HFFc6 (cell line): ENCODE results near the gene CPED1. TPM values are rescaled to one million over a fixed set of nuclear protein-coding genes. Genes with fewer than 3 reads are reported as not detected.
"Not testable (repeated sequence)": the region's sequence is repeated elsewhere in the genome, so short reads cannot be mapped to it uniquely, and the experiment has no call there.

Experiments
- DNase-seq: peaks from one replicate; pipeline ENCODE4 v3.0.0-alpha.2; 2018
- H3K27ac Mint-ChIP-seq: 2 replicates; pipeline ENCODE4 v1.8.0; 2020; ENCODE audit warnings: mild to moderate bottlenecking, mixed read lengths
- H3K27me3 Mint-ChIP-seq: 2 replicates; pipeline ENCODE4 v1.8.0; 2021; ENCODE audit warnings: mild to moderate bottlenecking, moderate library complexity, mixed read lengths; ENCODE audit not compliant: insufficient read depth
- H3K36me3 Mint-ChIP-seq: 2 replicates; pipeline ENCODE4 v1.8.0; 2021; ENCODE audit warnings: low read depth, mixed read lengths
- H3K4me1 Mint-ChIP-seq: 2 replicates; pipeline ENCODE4 v1.8.0; 2020; ENCODE audit warnings: low read depth, mixed read lengths
- H3K4me3 Mint-ChIP-seq: 2 replicates; pipeline ENCODE4 v1.8.0; 2020; ENCODE audit warnings: mild to moderate bottlenecking, moderate library complexity, mixed read lengths
- H3K9me3 Mint-ChIP-seq: 2 replicates; pipeline ENCODE4 v1.8.0; 2020; ENCODE audit warnings: mild to moderate bottlenecking, mixed read lengths
- total RNA-seq, 6 experiments: library from RNA; stranded (reverse); fragmentation: NEBNext Ultra II Directional; extraction: Animal tissue kit (Norgen Biotek cat#: 25700); gene quantifications; 2 replicates in 1 of 6; 3 replicates in 5 of 6; pipeline ENCODE4 v1.2.3, GENCODE V29; 2021
- TF ChIP-seq, protein P1 (sequence below): fragments of 200-600 bp; sonication (generic); IDR thresholded peaks from 2 replicates; pipeline ENCODE4 v1.5.0; 2021; ENCODE audit warnings: antibody characterized with exemption, mild to moderate bottlenecking

CPED1 gene
- total RNA-seq, 6 experiments from 2014 or later, result 85.0 to 112 (median 95.9) TPM

DNA sequence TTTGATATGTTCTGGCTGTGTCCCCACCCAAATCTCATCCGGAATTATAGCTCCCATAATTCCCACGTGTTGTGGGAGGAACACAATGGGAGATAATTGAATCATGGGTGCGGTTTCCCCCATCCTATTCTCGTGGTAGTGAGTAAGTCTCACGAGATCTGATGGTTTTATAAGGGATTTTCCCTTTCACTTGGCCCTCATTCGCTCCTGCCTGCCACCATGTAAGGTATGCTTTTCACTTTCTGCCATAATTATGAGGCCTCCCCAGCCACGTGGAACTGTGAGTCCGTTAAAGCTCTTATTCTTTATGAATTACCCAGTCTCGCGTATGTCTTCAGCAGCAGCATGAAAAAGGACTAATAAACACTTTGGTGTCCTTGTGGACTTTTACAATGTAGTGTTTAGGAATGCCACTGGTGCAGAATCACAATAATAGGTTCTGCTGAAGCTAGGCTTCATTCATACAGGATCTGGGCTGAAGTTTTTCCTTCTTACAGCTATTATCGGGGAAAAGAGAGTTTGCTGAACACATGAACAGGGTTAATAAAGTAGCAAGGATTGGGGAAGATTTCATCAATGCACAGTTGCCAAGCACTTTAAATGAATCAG, 74.3 kb downstream of the CPED1 start:
- DNase-seq, result no peak
- Mint-ChIP-seq H3K4me3 (no peak overlapping the region), H3K9me3 (peaks cover 2% of the 10 kb centered on the region; the same call in 1 of the 2 replicates), H3K27me3 (peaks cover under 1% of the 10 kb centered on the region; the same call in 1 of the 2 replicates), H3K27ac (0 out of 2 replicates have a peak overlapping the region, but pooled peaks have one; percentile 0), H3K36me3 (peaks cover 24% of the 10 kb centered on the region), H3K4me1 (no peaks in the 10 kb centered on the region)
- TF ChIP-seq, protein P1, sequence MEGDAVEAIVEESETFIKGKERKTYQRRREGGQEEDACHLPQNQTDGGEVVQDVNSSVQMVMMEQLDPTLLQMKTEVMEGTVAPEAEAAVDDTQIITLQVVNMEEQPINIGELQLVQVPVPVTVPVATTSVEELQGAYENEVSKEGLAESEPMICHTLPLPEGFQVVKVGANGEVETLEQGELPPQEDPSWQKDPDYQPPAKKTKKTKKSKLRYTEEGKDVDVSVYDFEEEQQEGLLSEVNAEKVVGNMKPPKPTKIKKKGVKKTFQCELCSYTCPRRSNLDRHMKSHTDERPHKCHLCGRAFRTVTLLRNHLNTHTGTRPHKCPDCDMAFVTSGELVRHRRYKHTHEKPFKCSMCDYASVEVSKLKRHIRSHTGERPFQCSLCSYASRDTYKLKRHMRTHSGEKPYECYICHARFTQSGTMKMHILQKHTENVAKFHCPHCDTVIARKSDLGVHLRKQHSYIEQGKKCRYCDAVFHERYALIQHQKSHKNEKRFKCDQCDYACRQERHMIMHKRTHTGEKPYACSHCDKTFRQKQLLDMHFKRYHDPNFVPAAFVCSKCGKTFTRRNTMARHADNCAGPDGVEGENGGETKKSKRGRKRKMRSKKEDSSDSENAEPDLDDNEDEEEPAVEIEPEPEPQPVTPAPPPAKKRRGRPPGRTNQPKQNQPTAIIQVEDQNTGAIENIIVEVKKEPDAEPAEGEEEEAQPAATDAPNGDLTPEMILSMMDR, result no peak

DNA sequence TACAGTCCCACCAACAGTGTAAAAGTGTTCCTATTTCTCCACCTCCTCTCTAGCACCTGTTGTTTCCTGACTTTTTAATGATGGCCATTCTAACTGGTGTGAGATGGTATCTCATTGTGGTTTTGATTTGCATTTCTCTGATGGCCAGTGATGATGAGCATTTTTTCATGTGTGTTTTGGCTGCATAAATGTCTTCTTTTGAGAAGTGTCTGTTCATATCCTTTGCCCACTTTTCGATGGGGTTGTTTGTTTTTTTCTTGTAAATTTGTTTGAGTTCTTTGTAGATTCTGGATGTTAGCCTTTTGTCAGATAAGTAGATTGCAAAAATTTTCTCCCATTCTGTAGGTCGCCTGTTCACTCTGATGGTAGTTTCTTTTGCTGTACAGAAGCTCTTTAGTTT, 79.2 kb downstream of the CPED1 start:
- peaks cover 38% of the 10 kb centered on the region for H3K36me3 Mint-ChIP-seq
- peaks cover 29% of the 10 kb centered on the region for H3K4me1 Mint-ChIP-seq
- not testable (repeated sequence) for H3K27me3 Mint-ChIP-seq, H3K9me3 Mint-ChIP-seq, DNase-seq, H3K27ac Mint-ChIP-seq, H3K4me3 Mint-ChIP-seq

DNA sequence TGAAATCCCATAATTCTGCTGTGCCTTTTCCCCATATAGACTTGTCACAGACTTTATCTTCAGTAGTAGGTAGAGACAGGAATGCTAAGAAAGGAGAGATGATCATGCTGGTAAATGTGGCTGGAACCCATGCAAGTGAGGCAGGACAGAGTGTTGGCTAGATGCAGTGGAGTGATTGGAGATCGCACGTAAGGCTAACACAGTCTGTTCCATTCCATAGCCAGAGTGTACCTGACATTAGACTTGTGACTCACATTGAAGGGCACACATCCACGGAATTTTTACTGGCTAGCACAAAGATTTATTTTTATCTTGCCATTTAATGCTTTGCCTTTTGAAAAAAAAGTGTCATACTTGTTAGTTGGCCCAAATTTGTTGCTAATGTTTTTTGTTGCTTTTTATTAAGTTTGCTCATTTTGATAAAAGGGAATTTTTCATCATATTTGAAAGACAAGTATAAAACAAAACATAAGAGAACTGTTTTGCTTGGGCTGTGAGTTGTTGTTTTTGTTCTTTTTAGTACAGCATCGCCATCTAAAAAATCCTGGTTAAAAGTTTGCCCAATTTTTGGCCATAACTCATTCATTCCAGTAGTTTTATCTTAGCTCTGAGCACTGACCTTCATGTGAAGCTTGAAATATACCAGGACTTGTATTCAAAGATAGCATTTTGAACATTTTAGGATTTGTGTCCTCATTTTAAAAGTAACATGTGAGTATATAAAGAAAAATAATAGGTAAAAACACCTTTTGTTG, 81.0 kb downstream of the CPED1 start:
- TF ChIP-seq, protein P1, result no peak
- H3K27ac Mint-ChIP-seq, result peak overlapping the region; percentile 29
- H3K4me1 Mint-ChIP-seq, result peaks cover 41% of the 10 kb centered on the region
- H3K9me3 Mint-ChIP-seq, result peaks cover 5% of the 10 kb centered on the region; the same call in 1 of the 2 replicates
- H3K4me3 Mint-ChIP-seq, result peak overlapping the region; percentile 2; the same call in 1 of the 2 replicates
- H3K27me3 Mint-ChIP-seq, result no peaks in the 10 kb centered on the region
- peaks cover 45% of the 10 kb centered on the region for H3K36me3 Mint-ChIP-seq
- DNase-seq, result peak; percentile 16

DNA sequence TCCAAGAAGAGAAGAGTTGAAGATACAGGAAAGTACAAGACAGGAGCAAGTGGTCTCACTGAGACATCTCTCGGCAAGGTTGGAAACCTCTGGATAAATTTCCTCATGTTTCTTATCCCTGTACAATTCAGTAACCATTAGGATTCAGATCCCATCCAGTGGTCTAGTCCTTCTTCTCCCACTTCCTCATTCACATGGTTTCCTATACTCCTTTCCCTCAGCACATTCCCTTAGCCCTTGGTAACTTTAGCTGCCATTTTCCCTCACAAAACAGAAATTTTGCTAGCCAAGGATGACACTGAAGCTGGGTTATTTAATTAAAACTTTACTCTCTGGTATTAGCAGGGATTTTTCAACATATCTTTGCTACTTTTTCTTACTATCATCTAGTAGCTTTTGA, 82.6 kb downstream of the CPED1 start:
- Mint-ChIP-seq H3K4me3 (no peak overlapping the region), H3K36me3 (peaks cover 47% of the 10 kb centered on the region), H3K27ac (no peak overlapping the region), H3K4me1 (peaks cover 55% of the 10 kb centered on the region), H3K27me3 (no peaks in the 10 kb centered on the region), H3K9me3 (peaks cover 5% of the 10 kb centered on the region; the same call in 1 of the 2 replicates)
- TF ChIP-seq, protein P1, result no peak
- no peak for DNase-seq

DNA sequence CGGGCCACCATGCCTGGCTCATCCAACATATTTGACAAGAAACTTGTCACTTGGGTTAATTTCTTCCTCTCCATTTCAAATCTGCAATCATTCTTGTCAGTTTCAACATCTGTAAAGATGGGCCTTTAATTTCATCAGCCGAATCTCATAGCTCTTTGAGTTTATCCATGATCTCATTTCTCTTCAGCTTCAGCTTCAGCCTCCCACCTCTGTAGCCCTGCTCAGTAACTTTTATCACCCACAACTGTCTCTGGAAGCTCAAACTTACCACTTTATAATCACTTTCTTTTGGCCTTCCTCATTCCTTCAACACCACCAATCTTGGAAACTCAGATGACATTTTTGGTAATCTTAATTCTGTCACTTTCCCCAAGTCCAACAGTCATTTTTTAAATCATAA, 83.2 kb downstream of the CPED1 start:
- Mint-ChIP-seq H3K27ac (no peak overlapping the region; the same call in 1 of the 2 replicates), H3K36me3 (peaks cover 42% of the 10 kb centered on the region), H3K4me3 (no peak overlapping the region), H3K9me3 (peaks cover 5% of the 10 kb centered on the region; the same call in 1 of the 2 replicates), H3K4me1 (peaks cover 60% of the 10 kb centered on the region), H3K27me3 (no peaks in the 10 kb centered on the region)
- DNase-seq, result no peak
- TF ChIP-seq, protein P1, result no peak

DNA sequence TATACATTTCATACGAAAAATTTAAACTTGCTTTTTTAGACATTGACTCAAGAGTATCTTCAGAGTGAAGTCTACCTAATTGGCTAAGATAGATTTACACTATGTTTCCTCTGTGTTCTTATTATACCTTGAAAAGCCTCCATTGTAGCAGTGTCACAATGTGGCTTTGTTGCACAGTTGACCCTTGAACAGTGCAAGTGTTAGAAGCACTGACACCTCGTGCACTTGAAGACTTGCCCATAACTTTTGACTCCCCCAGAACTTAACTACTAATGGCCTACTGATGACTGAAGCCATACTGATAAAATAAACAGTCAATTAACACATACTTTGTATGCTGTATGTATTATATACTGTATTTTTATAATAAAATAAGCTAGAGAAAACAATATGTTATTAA, 84.3 kb downstream of the CPED1 start:
- DNase-seq, result no peak
- Mint-ChIP-seq H3K27ac (no peak overlapping the region), H3K4me3 (no peak overlapping the region), H3K4me1 (peaks cover 67% of the 10 kb centered on the region), H3K27me3 (no peaks in the 10 kb centered on the region), H3K9me3 (peaks cover 3% of the 10 kb centered on the region; the same call in 1 of the 2 replicates), H3K36me3 (peaks cover 34% of the 10 kb centered on the region)
- TF ChIP-seq, protein P1, result no peak
